OCI-LY7 (cell line): Measurements from ENCODE around the gene IER5. TPM values are rescaled to one million over a fixed set of nuclear protein-coding genes. Genes with fewer than 3 reads are reported as not detected.

ENCODE experiments used
- BruUV-seq: library from RNA; stranded (reverse); fragments of 400-500 nt; replicated peaks from 2 replicates; lab custom pipeline; 2021; lab: Mats Ljungman, UMichigan
- CTCF ChIA-PET: fragments of 300-600 bp; sonication (Branson Sonifier 250); formaldehyde crosslinking; loops from one replicate; lab custom pipeline; 2022; ENCODE audit warnings: antibody characterized with exemption; ENCODE audit not compliant: unreplicated experiment; lab: Charles Lee
- POLR2A ChIA-PET: fragments of 300-600 bp; sonication (Branson Sonifier 250); formaldehyde crosslinking; loops from one replicate; lab custom pipeline; 2022; ENCODE audit warnings: antibody characterized with exemption; lab: Charles Lee
- DNase-seq: peaks from one replicate; pipeline ENCODE4 v3.0.0-alpha.2; 2015; ENCODE audit warnings: low spot score
- H2AFZ ChIP-seq: fragments of 200-600 bp; sonication (generic), shearing (Covaris generic); 2 replicates; pipeline ENCODE4 v1.6.1; 2014; ENCODE audit warnings: mild to moderate bottlenecking, antibody characterized with exemption, low read length, moderate library complexity
- H3K27ac ChIP-seq: fragments of 200-600 bp; sonication (generic); 2 replicates; pipeline ENCODE4 v1.5.1; 2014; ENCODE audit warnings: mixed run types, low read depth, mild to moderate bottlenecking, moderate library complexity, low read length, inconsistent platforms; ENCODE audit not compliant: poor library complexity, severe bottlenecking
- H3K36me3 ChIP-seq: fragments of 200-600 bp; sonication (generic); 2 replicates; pipeline ENCODE4 v1.6.1; 2014; ENCODE audit warnings: mild to moderate bottlenecking, antibody characterized with exemption, low read length, moderate library complexity, mixed read lengths; ENCODE audit not compliant: insufficient read depth
- H3K4me1 ChIP-seq: fragments of 200-600 bp; sonication (generic); 2 replicates; pipeline ENCODE4 v1.5.1; 2014; ENCODE audit warnings: mild to moderate bottlenecking, low read length; ENCODE audit not compliant: insufficient read depth, poor library complexity, severe bottlenecking
- H3K4me2 ChIP-seq: fragments of 200-600 bp; sonication (generic); 2 replicates; pipeline ENCODE4 v1.6.1; 2014; ENCODE audit warnings: mild to moderate bottlenecking, low read length
- H3K4me3 ChIP-seq: fragments of 200-600 bp; sonication (generic); 2 replicates; pipeline ENCODE4 v1.5.1; 2014; ENCODE audit warnings: mild to moderate bottlenecking, low read depth, low read length; ENCODE audit not compliant: poor library complexity, severe bottlenecking
- H3K79me2 ChIP-seq: fragments of 200-600 bp; sonication (generic); 2 replicates; pipeline ENCODE4 v1.6.1; 2016; ENCODE audit warnings: low read depth, mild to moderate bottlenecking, low read length, moderate library complexity, mixed read lengths; ENCODE audit not compliant: insufficient read depth
- H3K9me2 ChIP-seq: fragments of 200-600 bp; sonication (generic); 2 replicates; pipeline ENCODE4 v1.6.1; 2016; ENCODE audit warnings: mild to moderate bottlenecking, low read length, mixed read lengths; ENCODE audit not compliant: insufficient read depth
- H3K9me3 ChIP-seq: fragments of 200-600 bp; sonication (generic); 2 replicates; pipeline ENCODE4 v1.6.1; 2014; ENCODE audit warnings: mild to moderate bottlenecking, mixed run types, low read length, mixed read lengths
- H4K20me1 ChIP-seq: fragments of 200-600 bp; sonication (generic); 2 replicates; pipeline ENCODE4 v1.6.1; 2014; ENCODE audit warnings: mild to moderate bottlenecking, antibody characterized with exemption, low read length, moderate library complexity, mixed read lengths; ENCODE audit not compliant: insufficient read depth
- CTCF ChIP-seq: fragments of 200-600 bp; sonication (generic); conservative IDR thresholded peaks from 2 replicates; pipeline ENCODE4 v1.5.1; 2014; ENCODE audit warnings: mild to moderate bottlenecking, antibody characterized with exemption, low read length, moderate library complexity, mixed read lengths
- EZH2phosphoT487 ChIP-seq: fragments of 200-600 bp; sonication (generic); IDR thresholded peaks from 2 replicates; pipeline ENCODE4 v1.6.1; 2018; ENCODE audit warnings: low read depth, borderline replicate concordance, mild to moderate bottlenecking, mixed run types, antibody characterized with exemption, low read length, moderate library complexity, mixed read lengths
- intact Hi-C: fragments of 100-400 bp; cut with micrococcal nuclease; formaldehyde crosslinking; loops from one replicate; pipeline ENCODE4 v1.10.0; 2022; ENCODE audit not compliant: unreplicated experiment
- total RNA-seq, 2 experiments: library from RNA; depleted of rRNA in 1 of 2; stranded (reverse); fragments of >200 nt in 1 of 2; shearing (Covaris generic) in 1 of 2; gene quantifications; 2 replicates each; pipeline ENCODE4 v1.2.3, GENCODE V29; 2014 to 2022

IER5 gene
- total RNA-seq, 2 experiments from 2014 or later: 7.2 to 14.3 TPM

DNA sequence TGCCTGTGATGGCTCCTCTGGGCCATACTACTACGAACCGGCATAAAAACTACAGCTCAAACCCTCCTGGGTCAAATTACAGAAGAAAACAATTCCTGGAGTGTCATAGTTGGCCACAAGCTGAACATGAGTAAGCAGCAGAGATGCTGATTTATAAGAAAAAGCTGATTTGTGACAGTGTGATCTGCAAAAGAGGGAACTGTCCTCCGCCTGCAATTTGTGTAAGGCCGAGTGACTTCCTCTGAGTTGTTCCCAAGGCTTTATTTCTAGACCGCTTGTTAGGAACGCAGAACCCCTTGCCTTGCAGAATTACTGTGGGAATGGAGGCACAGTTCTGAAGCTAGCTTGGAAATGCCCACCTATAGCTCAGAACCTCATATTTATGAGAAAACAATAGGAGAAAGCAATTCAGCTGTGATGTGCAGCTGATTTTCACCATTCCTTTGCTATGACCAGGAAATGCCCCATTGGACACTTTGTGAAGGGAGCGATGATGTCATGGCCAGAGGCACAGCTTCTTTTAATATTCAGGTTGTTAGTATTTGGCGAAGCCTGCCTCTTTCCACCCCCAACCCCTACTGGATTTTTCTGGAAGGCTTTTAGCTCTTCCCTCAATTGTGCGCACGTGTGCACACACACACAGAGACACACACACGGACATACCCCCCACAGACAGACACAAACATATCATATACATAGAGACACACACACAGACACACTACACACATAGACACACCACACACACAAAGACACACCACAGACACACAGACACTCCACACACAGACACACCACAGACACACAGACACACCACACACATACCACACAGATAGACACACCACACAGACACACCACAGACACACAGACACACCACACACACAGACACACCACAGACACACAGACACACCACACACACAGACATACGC lies 47.6 kb downstream of the IER5 start:
- no peaks in the 10 kb centered on the region for H3K79me2 ChIP-seq
- CTCF ChIA-PET: interaction anchor here (1.0 kb wide), 1 partner anchor 52 kb away, joined by 3 read pairs; no protein-coding TSS in a partner anchor
- BruUV-seq: no TSS peak
- DNase-seq: no peak
- H3K4me2 ChIP-seq: no peak overlapping the region
- H3K27ac ChIP-seq: no peak overlapping the region
- H3K4me3 ChIP-seq: no peak overlapping the region
- H3K36me3 ChIP-seq: no peaks in the 10 kb centered on the region
- TF ChIP-seq CTCF (no peak), EZH2phosphoT487 (no peak)
- H3K9me3 ChIP-seq: no peaks in the 10 kb centered on the region
- intact Hi-C loops: loop anchor here (2.0 kb wide), 1 partner anchor 47 kb away; the partner anchor contains the start of gene IER5
- POLR2A ChIA-PET: interaction anchor here (0.6 to 1.1 kb wide), 5 partner anchors 18 to 82 kb away, joined by 3 to 5 read pairs (median 3); no protein-coding TSS in a partner anchor
- no peaks in the 10 kb centered on the region for H4K20me1 ChIP-seq
- H3K4me1 ChIP-seq: peaks cover 37% of the 10 kb centered on the region
- no peaks in the 10 kb centered on the region for H3K9me2 ChIP-seq
- no peak overlapping the region for H2AFZ ChIP-seq

DNA sequence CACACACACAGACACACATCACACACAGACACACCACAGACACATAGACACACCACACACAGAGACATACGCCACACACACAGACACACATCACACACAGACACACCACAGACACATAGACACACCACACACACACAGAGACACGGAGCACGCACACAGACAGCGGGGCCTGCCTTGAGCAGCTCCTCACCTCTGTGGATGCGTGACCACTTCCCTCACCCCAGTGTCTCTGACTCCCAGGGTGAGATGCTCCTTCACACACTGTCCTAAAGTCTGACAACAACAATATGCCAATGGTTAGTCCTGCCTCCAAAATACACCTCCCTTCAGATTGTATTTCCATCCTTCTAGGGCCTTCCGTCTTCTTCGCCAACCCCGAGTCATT lies 48.2 kb downstream of the IER5 start:
- Histone ChIP-seq H3K4me2 (no peak overlapping the region), H3K9me2 (no peaks in the 10 kb centered on the region), H4K20me1 (no peaks in the 10 kb centered on the region), H3K36me3 (no peaks in the 10 kb centered on the region), H3K4me3 (no peak overlapping the region), H3K79me2 (no peaks in the 10 kb centered on the region), H3K9me3 (no peaks in the 10 kb centered on the region), H3K27ac (no peak overlapping the region), H2AFZ (no peak overlapping the region), H3K4me1 (peaks cover 30% of the 10 kb centered on the region)
- DNase-seq: no peak
- BruUV-seq: no TSS peak
- ChIA-PET CTCF (no interaction called here), POLR2A (interaction anchor here (0.6 kb wide), 1 partner anchor 83 kb away, joined by 3 read pairs; no protein-coding TSS in a partner anchor)
- no peak for TF ChIP-seq EZH2phosphoT487
- no peak for TF ChIP-seq CTCF
- intact Hi-C loops: no loop called here
